ENCODE measurements around the gene CAPRIN2. TPM values are rescaled to one million over a fixed set of nuclear protein-coding genes. Genes with fewer than 3 reads are reported as not detected.

CAPRIN2 gene
- polyA plus RNA-seq, 3 donors: 1.4 to 10.3 (median 2.0) TPM

- Mint-ChIP-seq H3K9me3 (no peaks in the 10 kb centered on the region), H3K27ac (no peak overlapping the region), H3K36me3 (peaks cover 38 to 41% of the 10 kb centered on the region in 2 donors), H3K4me3 (no peak overlapping the region), H3K4me1 (peaks cover 1% of the 10 kb centered on the region), H3K27me3 (ENCODE audit: low read depth in 3 of 3) (no peaks in the 10 kb centered on the region)
- TF ChIP-seq, protein P1, sequence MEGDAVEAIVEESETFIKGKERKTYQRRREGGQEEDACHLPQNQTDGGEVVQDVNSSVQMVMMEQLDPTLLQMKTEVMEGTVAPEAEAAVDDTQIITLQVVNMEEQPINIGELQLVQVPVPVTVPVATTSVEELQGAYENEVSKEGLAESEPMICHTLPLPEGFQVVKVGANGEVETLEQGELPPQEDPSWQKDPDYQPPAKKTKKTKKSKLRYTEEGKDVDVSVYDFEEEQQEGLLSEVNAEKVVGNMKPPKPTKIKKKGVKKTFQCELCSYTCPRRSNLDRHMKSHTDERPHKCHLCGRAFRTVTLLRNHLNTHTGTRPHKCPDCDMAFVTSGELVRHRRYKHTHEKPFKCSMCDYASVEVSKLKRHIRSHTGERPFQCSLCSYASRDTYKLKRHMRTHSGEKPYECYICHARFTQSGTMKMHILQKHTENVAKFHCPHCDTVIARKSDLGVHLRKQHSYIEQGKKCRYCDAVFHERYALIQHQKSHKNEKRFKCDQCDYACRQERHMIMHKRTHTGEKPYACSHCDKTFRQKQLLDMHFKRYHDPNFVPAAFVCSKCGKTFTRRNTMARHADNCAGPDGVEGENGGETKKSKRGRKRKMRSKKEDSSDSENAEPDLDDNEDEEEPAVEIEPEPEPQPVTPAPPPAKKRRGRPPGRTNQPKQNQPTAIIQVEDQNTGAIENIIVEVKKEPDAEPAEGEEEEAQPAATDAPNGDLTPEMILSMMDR (IDR thresholded peaks at IDR 0.05): no peak
- H3K27me3 ChIP-seq (ENCODE audit: control insufficient read depth in 2 of 2, insufficient read depth in 2 of 2, low read length in 2 of 2): no peaks in the 10 kb centered on the region
- H3K36me3 ChIP-seq (replicated peaks in 1 of 2; ENCODE audit: control insufficient read depth in 1 of 2, insufficient read depth in 2 of 2, low read length in 2 of 2): peaks cover 5 to 47% of the 10 kb centered on the region in 2 donors
- no peak overlapping the region for H3K9ac ChIP-seq (ENCODE audit: insufficient read depth, low read length, poor library complexity, severe bottlenecking)
- H3K79me2 ChIP-seq (ENCODE audit: insufficient read depth, low read length): no peaks in the 10 kb centered on the region
- intact Hi-C loops (cut with micrococcal nuclease): no loop called here
- no peak overlapping the region for H3K4me2 ChIP-seq (replicated peaks; ENCODE audit: extremely low read depth, low read length, poor library complexity, severe bottlenecking)
- no peaks in the 10 kb centered on the region for H3K4me1 ChIP-seq (ENCODE audit: control insufficient read depth in 1 of 2, insufficient read depth in 2 of 2, low read length in 2 of 2)
- H3K27ac ChIP-seq (ENCODE audit: low read depth in 1 of 2, low read length in 2 of 2): no peak overlapping the region
- DNase-seq: no peak
- H3K4me3 ChIP-seq (replicated peaks in 1 of 3; ENCODE audit: low read depth in 2 of 3, low read length in 3 of 3): no peak overlapping the region
- no CpG with 5 or more reads among the region's 1 CpG for WGBS (ENCODE audit: insufficient coverage)
- H4K20me1 ChIP-seq (ENCODE audit: insufficient read depth, low read length): no peaks in the 10 kb centered on the region
- H2AFZ ChIP-seq (ENCODE audit: insufficient read depth, low read depth, low read length, poor library complexity, severe bottlenecking): no peak overlapping the region
- H3K9me3 ChIP-seq (replicated peaks in 1 of 2; ENCODE audit: control insufficient read depth in 1 of 2, insufficient read depth in 1 of 2, low read length in 2 of 2): no peaks in the 10 kb centered on the region
Measured at GRCh38 chr12:30726647-30727046, 28.1 kb downstream of the CAPRIN2 start.

GRCh38 chr12:30725739-30726138, 29.0 kb downstream of the CAPRIN2 start:
- peaks cover 43 to 46% of the 10 kb centered on the region in 2 donors for H3K36me3 Mint-ChIP-seq
- Histone ChIP-seq H3K27ac (ENCODE audit: low read depth in 1 of 2, low read length in 2 of 2) (no peak overlapping the region), H4K20me1 (ENCODE audit: insufficient read depth, low read length) (no peaks in the 10 kb centered on the region), H3K4me2 (replicated peaks; ENCODE audit: extremely low read depth, low read length, poor library complexity, severe bottlenecking) (no peak overlapping the region), H3K9me3 (replicated peaks in 1 of 2; ENCODE audit: control insufficient read depth in 1 of 2, insufficient read depth in 1 of 2, low read length in 2 of 2) (no peaks in the 10 kb centered on the region), H3K36me3 (replicated peaks in 1 of 2; ENCODE audit: control insufficient read depth in 1 of 2, insufficient read depth in 2 of 2, low read length in 2 of 2) (peaks cover 5 to 50% of the 10 kb centered on the region in 2 donors), H2AFZ (ENCODE audit: insufficient read depth, low read depth, low read length, poor library complexity, severe bottlenecking) (no peak overlapping the region), H3K79me2 (ENCODE audit: insufficient read depth, low read length) (no peaks in the 10 kb centered on the region), H3K4me1 (ENCODE audit: control insufficient read depth in 1 of 2, insufficient read depth in 2 of 2, low read length in 2 of 2) (no peaks in the 10 kb centered on the region), H3K27me3 (ENCODE audit: control insufficient read depth in 2 of 2, insufficient read depth in 2 of 2, low read length in 2 of 2) (no peaks in the 10 kb centered on the region), H3K4me3 (replicated peaks in 1 of 3; ENCODE audit: low read depth in 2 of 3, low read length in 3 of 3) (no peak overlapping the region), H3K9ac (ENCODE audit: insufficient read depth, low read length, poor library complexity, severe bottlenecking) (no peak overlapping the region)
- no peak overlapping the region for H3K4me3 Mint-ChIP-seq
- H3K27ac Mint-ChIP-seq: no peak overlapping the region
- WGBS (ENCODE audit: insufficient coverage): no CpG with 5 or more reads among the region's 1 CpG
- intact Hi-C loops (cut with micrococcal nuclease): no loop called here
- TF ChIP-seq, protein P1 (IDR thresholded peaks at IDR 0.05): no peak
- H3K4me1 Mint-ChIP-seq: no peaks in the 10 kb centered on the region
- no peak for DNase-seq
- no peaks in the 10 kb centered on the region for H3K9me3 Mint-ChIP-seq
- no peaks in the 10 kb centered on the region for H3K27me3 Mint-ChIP-seq (ENCODE audit: low read depth in 3 of 3)

Data from CD14-positive monocyte (primary cell).